Esophagus squamous epithelium (tissue), 4 donors: Measurements from ENCODE around the gene CLDN15.

Experiments used
- CTCF ChIP-seq, 6 experiments: fragments of 450-650 bp in 4 of 6; fragments of 200-600 bp in 2 of 6; sonication (generic) in 2 of 6; IDR thresholded peaks; one replicate each; pipeline ENCODE4 v1.5.1; 2016 to 2019; ENCODE audit warnings: antibody characterized with exemption in 6 of 6, mild to moderate bottlenecking in 4 of 6, moderate library complexity in 4 of 6
- POLR2A ChIP-seq, 4 donors: fragments of 450-650 bp; IDR thresholded peaks; one replicate each; pipeline ENCODE4 v1.6.1; 2017; ENCODE audit warnings: antibody characterized with exemption in 4 of 4, mild to moderate bottlenecking in 4 of 4, moderate library complexity in 3 of 4

GRCh38 chr7:101210143-101210542, 27.5 kb downstream of the CLDN15 start:
- TF ChIP-seq CTCF (IDR thresholded peaks at IDR 0.05), result no peak
- no peak for TF ChIP-seq POLR2A (IDR thresholded peaks at IDR 0.05)
